ENCODE results near the gene GJB6.

DNA sequence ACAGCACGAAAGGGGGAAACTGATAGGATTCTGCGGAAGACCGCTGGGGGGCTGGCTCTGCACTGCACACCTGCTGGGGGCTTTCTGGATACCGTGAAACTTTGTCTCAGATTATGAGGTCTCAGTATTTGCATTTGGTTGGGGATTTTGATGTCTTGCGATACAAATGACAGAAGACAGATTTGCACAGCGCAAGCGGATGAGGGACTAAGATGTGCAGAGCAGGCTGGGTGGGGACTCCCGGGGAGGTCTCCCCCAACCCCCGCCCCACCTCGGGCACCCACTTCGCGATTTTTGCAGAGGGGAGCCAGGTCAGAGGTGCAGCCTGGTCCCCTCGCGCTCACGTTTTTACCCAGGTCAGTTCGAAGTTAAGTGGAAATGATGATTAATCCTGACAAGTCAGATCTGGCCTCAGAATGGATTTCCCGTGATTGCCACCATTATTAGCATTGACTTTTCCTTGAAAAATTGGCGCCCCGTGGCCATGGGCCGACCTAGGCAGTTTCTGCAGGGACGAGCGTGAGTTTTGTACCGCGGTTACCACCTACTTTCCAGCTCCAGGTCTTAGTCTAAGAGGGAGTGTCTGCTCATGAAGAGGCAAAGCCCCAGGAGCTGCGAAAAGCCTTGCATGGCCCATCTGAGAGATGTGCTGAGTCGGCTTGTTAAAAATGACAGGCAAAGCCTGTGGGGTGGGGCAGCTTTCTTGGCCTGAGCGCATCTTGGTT, 38.0 kb downstream of the GJB6 start:
- TF ChIP-seq, protein P1, sequence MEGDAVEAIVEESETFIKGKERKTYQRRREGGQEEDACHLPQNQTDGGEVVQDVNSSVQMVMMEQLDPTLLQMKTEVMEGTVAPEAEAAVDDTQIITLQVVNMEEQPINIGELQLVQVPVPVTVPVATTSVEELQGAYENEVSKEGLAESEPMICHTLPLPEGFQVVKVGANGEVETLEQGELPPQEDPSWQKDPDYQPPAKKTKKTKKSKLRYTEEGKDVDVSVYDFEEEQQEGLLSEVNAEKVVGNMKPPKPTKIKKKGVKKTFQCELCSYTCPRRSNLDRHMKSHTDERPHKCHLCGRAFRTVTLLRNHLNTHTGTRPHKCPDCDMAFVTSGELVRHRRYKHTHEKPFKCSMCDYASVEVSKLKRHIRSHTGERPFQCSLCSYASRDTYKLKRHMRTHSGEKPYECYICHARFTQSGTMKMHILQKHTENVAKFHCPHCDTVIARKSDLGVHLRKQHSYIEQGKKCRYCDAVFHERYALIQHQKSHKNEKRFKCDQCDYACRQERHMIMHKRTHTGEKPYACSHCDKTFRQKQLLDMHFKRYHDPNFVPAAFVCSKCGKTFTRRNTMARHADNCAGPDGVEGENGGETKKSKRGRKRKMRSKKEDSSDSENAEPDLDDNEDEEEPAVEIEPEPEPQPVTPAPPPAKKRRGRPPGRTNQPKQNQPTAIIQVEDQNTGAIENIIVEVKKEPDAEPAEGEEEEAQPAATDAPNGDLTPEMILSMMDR (conservative IDR thresholded peaks at IDR 0.05): no peak
- no peak for TF ChIP-seq ZFX (IDR thresholded peaks at IDR 0.05)

All from C4-2B (cell line).